Neutrophil (primary cell): ENCODE data around the gene BMPR1A.
"Not testable (repeated sequence)": the region's sequence is repeated elsewhere in the genome, so short reads cannot be mapped to it uniquely, and the experiment has no call there.

Source experiments
- H3K27ac ChIP-seq: fragments of 200-600 bp; sonication (generic); 2 replicates; pipeline ENCODE4 v1.5.1; 2016; ENCODE audit warnings: mild to moderate bottlenecking, moderate library complexity
- H3K27me3 ChIP-seq: fragments of 200-600 bp; sonication (generic); 2 replicates; pipeline ENCODE4 v1.6.0; 2016; ENCODE audit warnings: mild to moderate bottlenecking
- H3K36me3 ChIP-seq: fragments of 200-600 bp; sonication (generic); 2 replicates; pipeline ENCODE4 v1.5.1; 2017
- H3K4me1 ChIP-seq, 2 experiments: fragments of 200-600 bp in 1 of 2; sonication (generic) in 1 of 2; 1 replicate in 1 of 2; 2 replicates in 1 of 2; pipeline versions ENCODE4 v1.5.1 to v1.6.1; 2013 to 2016; ENCODE audit warnings: low read depth in 1 of 2, low read length in 1 of 2, mild to moderate bottlenecking in 1 of 2, moderate library complexity in 1 of 2; ENCODE audit not compliant: control insufficient read depth in 1 of 2, insufficient read depth in 1 of 2
- H3K4me3 ChIP-seq, 2 experiments: fragments of 200-600 bp in 1 of 2; sonication (generic) in 1 of 2; 1 replicate in 1 of 2; 2 replicates in 1 of 2; pipeline ENCODE4 v1.5.1; 2013 to 2016; ENCODE audit warnings: low read depth in 1 of 2, low read length in 1 of 2, mild to moderate bottlenecking in 1 of 2, moderate library complexity in 1 of 2
- H3K9me3 ChIP-seq: fragments of 200-600 bp; sonication (generic); 2 replicates; pipeline ENCODE4 v1.5.1; 2016
- TF ChIP-seq, protein P1 (sequence below): fragments of 200-600 bp; sonication (generic); IDR thresholded peaks from 2 replicates; pipeline ENCODE4 v1.5.1; 2016; ENCODE audit warnings: antibody characterized with exemption

Gene BMPR1A

DNA sequence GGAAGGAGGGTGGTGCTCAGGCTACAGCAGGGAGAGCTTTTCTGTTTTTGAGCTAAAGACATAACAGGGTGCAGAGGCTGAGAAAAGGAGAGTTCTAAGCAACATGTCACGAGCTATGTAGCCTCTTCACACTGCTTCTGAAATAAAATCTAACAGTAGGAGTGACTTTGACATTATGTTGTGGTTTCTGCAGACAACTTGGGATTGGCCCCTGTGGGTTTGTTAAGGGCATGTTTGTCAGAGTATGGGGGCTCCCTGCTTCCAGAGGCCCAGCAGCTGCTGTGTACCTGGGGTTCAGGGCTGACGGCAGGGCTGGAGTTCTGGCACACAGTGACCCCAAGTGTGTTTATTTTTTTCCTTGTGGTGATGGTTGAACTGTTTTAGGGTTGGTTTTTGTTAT, 176.3 kb downstream of the BMPR1A start:
- Histone ChIP-seq H3K4me3 (no peak overlapping the region), H3K36me3 (no peaks in the 10 kb centered on the region)
- TF ChIP-seq, protein P1, sequence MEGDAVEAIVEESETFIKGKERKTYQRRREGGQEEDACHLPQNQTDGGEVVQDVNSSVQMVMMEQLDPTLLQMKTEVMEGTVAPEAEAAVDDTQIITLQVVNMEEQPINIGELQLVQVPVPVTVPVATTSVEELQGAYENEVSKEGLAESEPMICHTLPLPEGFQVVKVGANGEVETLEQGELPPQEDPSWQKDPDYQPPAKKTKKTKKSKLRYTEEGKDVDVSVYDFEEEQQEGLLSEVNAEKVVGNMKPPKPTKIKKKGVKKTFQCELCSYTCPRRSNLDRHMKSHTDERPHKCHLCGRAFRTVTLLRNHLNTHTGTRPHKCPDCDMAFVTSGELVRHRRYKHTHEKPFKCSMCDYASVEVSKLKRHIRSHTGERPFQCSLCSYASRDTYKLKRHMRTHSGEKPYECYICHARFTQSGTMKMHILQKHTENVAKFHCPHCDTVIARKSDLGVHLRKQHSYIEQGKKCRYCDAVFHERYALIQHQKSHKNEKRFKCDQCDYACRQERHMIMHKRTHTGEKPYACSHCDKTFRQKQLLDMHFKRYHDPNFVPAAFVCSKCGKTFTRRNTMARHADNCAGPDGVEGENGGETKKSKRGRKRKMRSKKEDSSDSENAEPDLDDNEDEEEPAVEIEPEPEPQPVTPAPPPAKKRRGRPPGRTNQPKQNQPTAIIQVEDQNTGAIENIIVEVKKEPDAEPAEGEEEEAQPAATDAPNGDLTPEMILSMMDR: no peak

DNA sequence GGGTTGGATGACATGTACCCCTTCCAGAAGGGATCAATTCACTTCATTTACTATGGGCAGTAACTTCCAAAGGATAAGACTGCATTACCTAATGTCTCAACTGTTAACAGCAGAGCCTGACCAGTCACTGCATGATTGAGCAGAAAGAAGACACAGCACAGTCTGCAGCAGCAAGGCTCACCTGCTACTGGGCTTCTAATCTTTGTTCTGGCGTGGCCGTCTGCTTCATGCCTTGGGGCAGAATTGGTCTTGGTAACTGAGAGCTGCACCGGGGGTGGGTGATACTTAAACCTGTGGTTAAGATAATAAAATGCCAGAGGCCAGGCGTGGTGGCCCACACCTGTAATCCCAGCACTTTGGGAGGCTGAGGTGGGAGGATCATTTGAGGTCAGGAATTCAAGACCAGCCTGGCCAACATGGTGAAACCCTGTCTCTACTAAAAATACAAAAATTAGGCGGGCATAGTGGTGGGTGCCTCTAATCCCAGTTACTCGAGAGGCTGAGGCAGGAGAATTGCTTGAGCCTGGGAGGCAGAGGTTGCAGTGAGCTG, 177.8 kb downstream of the BMPR1A start:
- not testable (repeated sequence) for H3K4me3 ChIP-seq, H3K36me3 ChIP-seq

More for the DNA sequence above, 176.3 kb downstream of the BMPR1A start:
- Histone ChIP-seq H3K27me3 (no peaks in the 10 kb centered on the region), H3K27ac (no peak overlapping the region), H3K9me3 (no peaks in the 10 kb centered on the region), H3K4me1 (no peaks in the 10 kb centered on the region)

DNA sequence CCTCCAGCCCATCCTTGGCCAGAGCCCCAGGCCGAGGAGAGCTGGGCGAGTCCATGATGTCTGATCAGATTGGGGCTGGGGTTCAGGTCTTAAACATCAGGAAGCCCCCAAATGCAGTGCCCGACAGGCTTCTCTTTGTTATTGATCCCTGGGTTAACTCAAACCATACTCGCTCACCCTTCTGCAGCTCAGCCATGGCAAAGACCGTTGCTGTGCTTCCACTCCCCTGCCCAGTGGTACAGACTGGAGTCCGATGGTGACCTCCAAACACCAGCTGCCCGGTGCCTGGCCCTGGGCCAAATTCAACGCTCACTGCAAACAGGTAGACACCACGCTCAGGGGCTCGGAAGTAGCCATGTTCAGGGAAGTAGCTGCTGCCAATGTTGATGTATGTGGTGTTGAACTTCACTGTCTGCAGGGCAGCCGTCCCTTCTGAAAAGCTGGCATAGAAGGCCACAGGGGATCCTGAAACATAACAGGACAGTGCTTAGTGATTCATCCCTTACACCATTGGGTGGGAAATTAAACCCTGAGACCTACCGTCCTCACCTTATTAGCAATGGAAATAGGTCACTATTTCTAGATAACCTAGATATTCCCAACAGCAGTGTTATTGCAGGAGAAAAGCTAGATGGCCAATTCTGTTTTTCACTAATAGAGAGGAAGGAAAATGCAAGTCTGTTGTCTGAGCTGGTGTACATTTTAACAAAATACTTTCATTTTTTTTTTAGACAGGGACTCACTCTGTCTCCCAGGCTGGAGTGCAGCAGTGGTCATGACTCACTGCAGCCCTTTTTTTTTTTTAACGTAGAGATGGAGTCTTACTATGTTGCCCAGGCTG, 180.5 kb downstream of the BMPR1A start:
- H3K27ac ChIP-seq: no peak overlapping the region

More for the DNA sequence above, 177.8 kb downstream of the BMPR1A start:
- H3K27ac ChIP-seq, H3K9me3 ChIP-seq, H3K4me1 ChIP-seq, H3K27me3 ChIP-seq: not testable (repeated sequence)

DNA sequence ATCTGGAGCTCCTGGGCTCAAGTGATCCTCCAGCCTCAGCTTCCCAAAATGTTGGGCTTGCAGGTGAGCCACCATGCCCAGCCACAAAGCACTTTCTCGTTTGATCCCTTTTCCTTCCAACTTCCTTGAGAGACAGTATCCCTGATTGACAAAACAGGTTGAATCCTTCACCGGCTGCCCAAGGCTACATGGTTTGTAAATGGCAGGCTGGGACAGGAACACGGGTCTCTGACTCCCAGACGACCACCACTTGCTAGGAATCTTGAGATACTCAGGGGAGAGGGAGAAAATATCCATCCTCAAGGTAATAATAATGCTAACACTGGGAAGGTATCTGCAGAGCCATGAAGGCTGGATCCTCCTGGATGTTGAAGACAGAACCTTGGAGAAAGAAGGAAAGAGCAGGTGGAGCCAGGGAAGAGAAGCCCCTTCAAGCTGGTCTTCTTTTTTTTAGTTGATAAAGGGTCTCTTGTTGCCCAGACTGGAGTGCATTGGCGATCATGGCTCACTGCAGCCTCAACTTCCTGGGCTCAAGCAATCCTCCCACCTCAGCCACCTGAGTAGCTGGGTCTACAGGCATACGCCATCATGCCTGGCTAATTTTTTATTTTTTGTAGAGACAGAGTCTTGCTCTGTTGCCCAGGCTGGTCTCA, 181.2 kb downstream of the BMPR1A start:
- no peak overlapping the region for H3K4me3 ChIP-seq
- peaks cover 0 to 3% of the 10 kb centered on the region in 2 experiments for H3K4me1 ChIP-seq
- no peak overlapping the region for H3K27ac ChIP-seq
- H3K36me3 ChIP-seq: no peaks in the 10 kb centered on the region
- TF ChIP-seq, protein P1: no peak
- no peaks in the 10 kb centered on the region for H3K27me3 ChIP-seq
- no peaks in the 10 kb centered on the region for H3K9me3 ChIP-seq

More for the DNA sequence above, 180.5 kb downstream of the BMPR1A start:
- H3K36me3 ChIP-seq: no peaks in the 10 kb centered on the region
- peaks cover 0 to 3% of the 10 kb centered on the region in 2 experiments for H3K4me1 ChIP-seq
- no peak overlapping the region for H3K4me3 ChIP-seq
- TF ChIP-seq, protein P1: no peak
- H3K27me3 ChIP-seq: no peaks in the 10 kb centered on the region
- no peaks in the 10 kb centered on the region for H3K9me3 ChIP-seq

DNA sequence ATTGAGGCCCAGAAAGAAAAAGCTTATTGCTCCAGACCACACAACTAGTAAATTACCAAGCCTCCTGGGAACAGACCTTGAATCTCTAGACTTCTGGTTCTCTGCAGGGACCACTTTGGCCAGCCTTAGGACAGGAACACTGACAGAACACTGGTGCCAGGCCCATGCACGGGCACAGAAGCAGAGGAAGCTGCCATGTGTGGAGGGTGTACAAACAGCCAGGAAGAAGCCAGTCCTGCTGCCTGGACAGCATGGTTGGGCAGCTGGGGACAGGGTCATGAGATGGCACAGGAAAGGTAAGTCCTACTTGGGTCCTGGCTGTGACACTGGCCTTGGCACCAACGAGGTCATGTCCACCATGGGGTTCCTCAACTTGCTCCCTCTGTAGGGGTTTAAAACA, 181.8 kb downstream of the BMPR1A start:
- no peak overlapping the region for H3K4me3 ChIP-seq
- peaks cover 0 to 3% of the 10 kb centered on the region in 2 experiments for H3K4me1 ChIP-seq
- TF ChIP-seq, protein P1: no peak
- no peaks in the 10 kb centered on the region for H3K36me3 ChIP-seq
- H3K9me3 ChIP-seq: no peaks in the 10 kb centered on the region
- no peak overlapping the region for H3K27ac ChIP-seq
- no peaks in the 10 kb centered on the region for H3K27me3 ChIP-seq

DNA sequence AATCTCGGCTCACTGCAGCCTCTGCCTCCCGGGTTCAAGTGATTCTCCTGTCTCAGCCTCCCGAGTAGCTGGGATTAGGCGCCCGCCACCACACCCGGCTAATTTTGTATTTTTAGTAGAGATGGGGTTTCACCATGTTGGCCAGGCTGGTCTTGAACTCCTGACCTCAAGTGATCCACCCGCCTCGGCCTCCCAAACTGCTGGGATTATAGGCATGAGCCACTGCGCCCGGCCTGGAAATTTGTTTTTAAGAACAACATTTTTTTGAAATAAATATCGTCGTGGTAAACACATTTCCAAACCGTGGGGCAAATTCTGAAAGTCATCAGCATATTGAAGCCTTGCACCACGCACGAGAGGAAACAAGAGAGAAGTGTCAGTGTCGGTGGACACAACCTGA, 183.7 kb downstream of the BMPR1A start:
- not testable (repeated sequence) for H3K27me3 ChIP-seq, H3K27ac ChIP-seq, H3K9me3 ChIP-seq, H3K36me3 ChIP-seq, H3K4me1 ChIP-seq, H3K4me3 ChIP-seq
